NOMO-1 treated with dmso at 0.1 percent for 144 hours (cell line): ENCODE measurements around the gene ATF6B.

Experiments used
- DNase-seq: peaks from one replicate; lab custom pipeline; 2025; ENCODE audit not compliant: unreplicated experiment; lab: John Stamatoyannopoulos, UW

The ATF6B gene

DNA sequence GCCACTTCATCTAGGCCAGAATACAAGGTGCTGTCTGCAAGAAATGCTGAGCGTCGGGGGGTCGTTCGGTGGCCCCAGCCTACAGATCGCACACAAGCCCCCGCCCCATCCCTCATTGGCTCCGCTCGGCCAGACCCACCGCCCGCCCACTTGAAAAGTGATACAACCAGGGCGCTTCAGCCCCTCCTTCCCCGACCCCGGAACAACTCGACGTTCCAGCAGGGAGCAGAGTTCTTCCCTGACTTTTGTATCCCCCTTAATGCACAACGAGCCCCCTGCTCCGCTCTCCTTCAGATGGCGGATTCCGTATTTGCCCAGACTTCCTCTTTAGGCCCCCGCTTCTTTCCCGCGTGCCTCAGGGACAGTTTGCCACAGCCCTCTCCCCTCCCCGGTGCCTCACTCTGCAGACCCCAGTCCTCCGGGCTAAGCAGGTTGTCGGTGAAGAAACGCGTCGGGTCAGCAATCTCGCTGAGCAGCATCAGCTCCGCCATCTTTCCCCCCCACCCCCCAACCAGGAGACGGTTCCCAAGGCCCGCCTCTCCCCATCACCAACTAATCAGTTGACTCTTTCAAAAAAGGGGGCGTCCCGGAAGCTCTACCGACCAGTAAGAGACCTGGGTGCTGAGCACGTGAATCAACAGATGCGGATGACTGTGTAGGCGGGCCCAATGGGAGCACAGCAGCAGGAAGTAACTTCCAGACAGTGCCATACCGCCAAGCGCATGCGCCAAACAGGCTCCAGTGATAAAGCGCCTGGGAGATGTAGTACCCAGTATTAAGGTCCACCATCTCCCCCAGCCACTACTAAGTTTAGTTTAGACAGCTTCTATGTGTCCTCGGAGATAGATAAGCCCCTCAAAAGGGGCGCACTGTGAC, at the start of gene ATF6B:
ATF6B (minus strand) TSS at position 530 of the 876 bp plus-strand sequence; CDS start at position 491, 39 bp downstream.
- DNase-seq, result peak; percentile 99

GRCh38 chr6:32177183-32177787, 49.2 kb upstream of the ATF6B start:
- DNase-seq, result no peak

GRCh38 chr6:32176476-32177182, 48.6 kb upstream of the ATF6B start:
- no peak for DNase-seq

DNA sequence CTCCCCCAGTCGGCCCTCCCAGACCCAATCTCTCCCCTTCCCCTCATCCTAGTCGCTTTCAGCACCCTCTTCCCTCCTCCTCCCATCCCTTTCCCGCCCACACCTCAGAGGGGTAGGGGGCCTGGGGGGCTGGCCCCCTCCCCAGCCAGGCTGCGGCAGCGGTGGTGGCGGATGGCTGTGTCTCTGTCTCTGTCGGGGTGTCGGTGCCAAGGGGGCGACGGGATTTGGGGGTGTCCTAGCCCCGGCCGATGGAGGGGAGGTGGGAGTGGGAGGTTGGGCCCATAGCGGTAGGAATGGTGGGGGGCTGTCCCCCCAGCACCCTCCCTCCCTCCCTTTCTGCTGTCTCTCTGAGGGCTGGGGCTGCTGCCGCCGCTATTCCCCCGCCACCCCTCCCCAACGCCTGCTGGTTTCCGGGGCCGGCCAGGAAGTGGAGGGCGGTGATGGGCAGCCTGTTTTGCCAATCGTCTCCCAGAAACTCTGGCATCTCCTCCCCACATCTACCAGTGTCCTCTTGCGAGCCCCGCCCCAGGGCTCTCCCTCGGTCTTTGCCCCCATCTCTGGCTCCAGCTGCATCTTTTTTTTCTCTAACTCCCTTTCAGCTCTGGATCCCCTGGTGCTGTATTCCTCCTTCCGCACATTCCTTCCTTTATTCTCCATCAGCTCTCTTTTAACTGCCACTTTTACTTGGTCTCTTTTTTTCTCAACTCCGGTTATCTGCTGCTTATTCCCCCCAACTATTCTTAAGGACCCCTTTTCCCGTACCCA, 47.8 kb upstream of the ATF6B start, which contains the start of gene AGPAT1:
AGPAT1 (minus strand) TSS at position 374 of the 765 bp plus-strand sequence. CDS start 4,588 bp downstream, outside the sequence.
- DNase-seq, result peak; percentile 95

- DNase-seq, result no peak
Observed at GRCh38 chr6:32175322-32175710, 47.3 kb upstream of the ATF6B start.

GRCh38 chr6:32174416-32174815, 46.4 kb upstream of the ATF6B start:
- no peak for DNase-seq

- DNase-seq, result no peak
Observed at GRCh38 chr6:32173051-32173727, 45.1 kb upstream of the ATF6B start.

DNA sequence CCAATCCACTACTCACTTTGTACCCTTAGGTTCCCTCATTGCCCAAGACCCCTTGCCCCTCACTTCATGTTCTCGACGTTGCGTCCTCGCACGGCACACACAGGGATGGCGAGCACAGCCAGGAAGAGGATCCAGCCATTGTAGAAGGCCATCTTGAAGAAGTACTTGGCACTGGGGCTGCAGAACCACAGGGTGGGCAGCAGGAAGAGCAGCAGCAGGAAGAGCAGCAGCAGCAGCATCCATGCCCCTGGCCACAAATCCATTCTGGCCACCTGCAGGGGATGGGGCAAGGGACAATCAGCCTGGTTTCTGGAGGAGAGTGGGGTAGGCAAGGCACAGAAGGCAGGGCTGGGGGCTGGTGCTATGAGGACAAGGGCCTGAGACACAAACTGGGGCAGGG, 43.2 kb upstream of the ATF6B start:
- DNase-seq, result no peak

GRCh38 chr6:32170294-32170693, 42.2 kb upstream of the ATF6B start:
- DNase-seq, result no peak

GRCh38 chr6:32168807-32169591, 41.0 kb upstream of the ATF6B start:
- no peak for DNase-seq

GRCh38 chr6:32168350-32168749, 40.3 kb upstream of the ATF6B start:
- DNase-seq, result no peak

- DNase-seq, result no peak
Observed at GRCh38 chr6:32167761-32168262, 39.8 kb upstream of the ATF6B start.

DNA sequence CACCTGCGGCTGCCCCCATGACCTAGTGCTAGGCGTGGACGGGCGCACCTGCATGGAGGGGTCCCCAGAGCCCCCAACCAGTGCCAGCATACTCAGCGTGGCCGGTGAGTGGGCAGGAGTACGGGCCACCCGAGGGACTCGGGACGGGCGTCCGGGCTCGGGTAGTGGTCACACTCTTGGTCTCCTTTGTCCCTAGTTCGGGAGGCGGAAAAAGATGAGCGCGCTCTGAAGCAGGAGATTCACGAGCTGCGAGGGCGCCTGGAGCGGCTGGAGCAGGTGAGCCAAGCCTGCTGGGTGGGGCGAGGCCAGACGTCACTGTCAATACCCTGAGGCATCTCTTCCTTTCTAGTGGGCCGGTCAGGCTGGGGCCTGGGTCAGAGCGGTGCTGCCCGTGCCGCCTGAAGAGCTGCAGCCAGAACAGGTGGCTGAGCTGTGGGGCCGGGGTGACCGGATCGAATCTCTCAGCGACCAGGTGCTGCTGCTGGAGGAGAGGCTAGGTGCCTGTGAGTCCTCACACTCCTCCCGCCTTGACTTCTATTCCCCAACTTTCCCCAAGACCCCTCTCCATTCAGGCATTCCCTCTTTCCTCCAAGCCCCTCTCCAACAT, 39.2 kb upstream of the ATF6B start:
- no peak for DNase-seq

DNA sequence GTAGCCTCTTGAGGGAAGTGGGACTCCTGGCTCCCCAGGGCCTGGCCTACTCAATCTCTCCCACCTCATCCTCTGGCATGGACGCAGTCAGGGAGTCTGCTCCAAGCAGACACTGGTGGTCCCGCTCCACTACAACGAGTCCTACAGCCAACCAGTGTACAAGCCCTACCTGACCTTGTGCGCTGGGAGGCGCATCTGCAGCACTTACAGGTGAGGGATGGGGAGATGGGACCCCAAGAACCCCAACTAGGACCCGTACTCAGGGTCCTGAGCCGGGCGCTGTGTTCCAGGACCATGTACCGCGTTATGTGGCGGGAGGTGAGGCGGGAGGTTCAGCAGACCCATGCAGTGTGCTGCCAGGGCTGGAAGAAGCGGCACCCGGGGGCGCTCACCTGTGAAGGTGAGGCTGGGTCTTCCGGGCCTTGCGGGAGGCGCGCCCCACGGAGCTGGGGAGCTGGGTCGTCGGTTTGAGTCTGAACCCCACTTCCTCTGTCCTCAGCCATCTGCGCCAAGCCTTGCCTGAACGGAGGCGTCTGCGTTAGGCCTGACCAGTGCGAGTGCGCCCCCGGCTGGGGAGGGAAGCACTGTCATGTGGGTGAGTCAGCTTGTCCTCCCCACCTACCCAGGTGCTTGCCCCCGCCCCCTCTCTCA, 38.5 kb upstream of the ATF6B start:
- DNase-seq, result no peak

DNA sequence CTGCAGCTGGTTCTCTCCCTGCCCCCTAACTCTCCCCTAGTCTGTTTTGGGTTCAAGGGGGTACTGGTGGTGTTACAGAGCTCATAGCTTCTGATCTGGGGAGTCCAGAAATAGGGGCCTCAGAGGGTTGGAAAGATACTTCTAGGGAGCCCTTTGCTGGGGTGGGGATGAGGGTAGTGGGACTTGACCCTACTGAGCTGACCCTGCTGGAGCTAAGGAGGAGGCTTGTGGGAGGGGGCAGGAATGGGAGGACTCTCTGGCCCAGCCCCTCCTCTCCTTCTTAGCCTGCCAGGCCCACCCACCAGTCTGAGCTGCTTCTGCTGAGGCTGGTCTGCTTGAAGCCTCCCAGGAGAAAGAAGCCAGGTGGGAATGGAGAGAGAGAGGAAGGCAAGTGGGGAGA, 36.2 kb upstream of the ATF6B start, which contains the start of gene EGFL8:
EGFL8 (plus strand) TSS at position 301 of the 400 bp plus-strand sequence. CDS start 1,571 bp downstream, outside the sequence.
- no peak for DNase-seq

GRCh38 chr6:32163559-32164258, 35.7 kb upstream of the ATF6B start:
- no peak for DNase-seq

GRCh38 chr6:32158052-32158451, 30.0 kb upstream of the ATF6B start:
- DNase-seq, result no peak

DNA sequence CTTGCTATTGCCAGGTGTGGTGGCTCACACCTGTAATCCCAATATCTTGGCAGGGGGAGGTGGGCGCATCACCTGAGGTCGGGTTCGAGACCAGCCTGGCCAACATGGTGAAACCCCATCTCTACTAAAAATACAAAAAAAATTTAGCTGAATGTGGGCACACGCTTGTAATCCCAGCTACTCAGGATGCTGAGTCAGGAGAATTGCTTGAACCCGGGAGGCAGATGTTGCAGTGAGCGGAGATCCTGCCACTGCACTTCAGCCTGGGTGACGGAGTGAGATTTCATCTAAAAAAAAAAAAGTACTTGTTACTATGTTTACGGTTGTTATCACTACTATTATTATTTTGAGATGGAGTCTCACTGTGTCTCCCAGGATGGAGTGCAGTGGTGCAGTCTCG, 28.8 kb upstream of the ATF6B start:
- DNase-seq, result no peak
